Superior temporal gyrus (tissue), 1 donor: ENCODE measurements around the gene MRGPRF.

Experiments used
- DNase-seq: peaks from one replicate; pipeline ENCODE4 v3.0.0-alpha.2; 2016; ENCODE audit errors: extremely low spot score

MRGPRF gene

DNA sequence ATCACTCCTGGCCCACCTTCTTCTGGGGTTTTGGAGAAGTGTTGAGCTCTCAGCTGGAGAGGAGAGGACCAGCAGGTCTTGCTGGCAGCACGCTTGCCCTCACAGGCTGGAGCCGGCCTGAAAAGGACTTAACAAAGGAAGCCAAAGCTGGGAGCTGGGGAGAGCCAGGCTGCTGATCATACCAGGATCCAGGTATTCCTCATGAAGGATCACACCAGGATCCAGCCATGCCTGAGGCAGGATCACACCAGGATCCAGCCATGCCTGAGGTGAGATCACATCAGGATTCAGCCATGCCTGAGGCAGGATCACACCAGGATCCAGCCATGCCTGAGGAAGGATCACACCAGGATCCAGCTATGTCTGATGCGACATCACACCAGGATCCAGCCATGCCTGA is 49.3 kb downstream of the MRGPRF start:
- DNase-seq = no peak

DNA sequence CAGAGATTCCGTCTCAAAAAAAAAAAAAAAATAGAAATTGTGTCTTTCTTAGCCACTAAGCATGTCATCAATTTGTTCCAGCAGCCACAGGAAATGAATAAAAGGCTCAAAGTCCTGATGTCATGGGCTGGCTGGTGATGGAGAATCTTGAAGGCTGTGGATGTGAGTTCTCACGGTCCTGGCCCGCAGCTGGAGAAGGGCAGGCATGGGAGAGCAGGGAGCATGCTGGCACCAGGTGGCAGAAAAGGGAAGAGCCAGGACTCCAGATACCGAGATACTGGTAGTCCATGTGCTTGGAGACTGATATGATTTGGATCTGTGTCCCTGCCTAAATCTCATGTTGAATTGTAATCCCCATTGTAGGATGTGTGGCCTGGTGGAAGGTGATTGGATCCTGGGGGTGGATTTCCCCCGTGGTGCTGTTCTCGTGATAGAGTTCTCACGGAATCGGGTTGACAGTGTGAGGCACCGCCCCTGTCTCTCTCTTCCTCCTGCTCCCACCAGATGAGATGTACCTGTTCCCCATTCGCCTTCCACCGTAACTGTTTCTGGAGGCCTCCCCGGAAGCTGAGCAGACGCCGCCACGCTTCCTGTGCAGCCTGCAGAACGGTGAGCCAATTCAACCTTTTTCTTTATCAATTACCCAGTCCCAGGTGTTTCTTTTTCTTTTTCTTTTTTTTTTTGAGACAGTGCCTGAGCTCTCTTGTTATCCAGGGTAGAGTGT is 50.4 kb downstream of the MRGPRF start:
- no peak for DNase-seq

DNA sequence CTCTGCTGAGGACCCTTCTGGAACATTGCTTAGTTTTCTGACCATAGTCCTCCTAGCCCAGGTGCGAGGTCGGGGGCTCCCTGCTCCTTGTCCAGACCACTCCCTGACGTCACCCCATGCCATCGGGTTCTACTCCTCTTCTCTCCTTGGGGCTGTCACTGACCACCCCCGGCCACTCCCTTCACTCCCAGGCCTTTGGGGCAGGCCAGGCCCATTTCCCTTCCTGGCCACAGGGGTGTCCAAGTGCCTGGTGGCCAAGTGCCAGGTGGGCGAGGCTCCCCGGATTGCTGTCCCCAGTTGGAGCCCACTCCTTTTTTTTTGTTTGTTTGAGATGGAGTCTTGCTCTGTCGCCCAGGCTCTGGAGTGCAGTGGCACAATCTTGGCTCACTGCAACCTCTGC is 51.8 kb downstream of the MRGPRF start:
- no peak for DNase-seq

DNA sequence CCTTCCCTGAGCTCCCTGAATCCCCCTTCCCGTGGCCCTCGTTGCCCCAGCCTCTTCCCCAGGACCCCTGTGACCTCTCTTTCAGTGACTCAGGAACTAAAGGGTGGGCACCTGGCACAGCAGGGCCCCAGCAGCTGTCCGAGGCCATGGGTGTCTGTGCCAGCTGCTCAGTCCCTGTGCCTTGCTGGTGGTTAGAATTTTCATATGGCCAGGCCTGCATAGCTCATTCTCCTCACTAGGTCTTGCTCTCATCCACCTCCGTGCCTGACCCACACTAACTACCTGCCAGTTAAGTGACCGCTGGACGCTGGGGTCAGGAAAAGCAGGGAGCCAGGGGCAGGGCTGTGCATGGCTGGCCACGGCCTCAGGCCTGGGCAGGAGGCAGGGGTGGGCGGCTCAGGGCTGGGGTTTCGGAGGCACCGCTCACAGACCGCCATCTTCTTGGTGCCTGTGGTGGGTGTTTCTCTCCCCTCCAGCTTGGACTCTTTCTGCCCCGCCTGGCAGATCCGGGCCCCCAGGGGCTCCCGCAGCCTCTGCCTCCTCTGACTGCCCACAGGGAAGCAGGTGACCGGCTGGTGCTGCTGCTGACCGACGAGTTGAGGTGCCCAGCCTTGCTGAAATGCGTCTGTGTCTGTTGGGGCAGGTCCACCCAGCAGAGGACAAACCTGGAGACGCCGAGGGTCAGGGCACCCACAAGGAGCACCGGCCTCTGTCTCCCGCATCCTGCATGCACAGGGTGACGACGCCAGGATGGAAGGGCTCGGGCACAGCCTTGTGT is 52.6 kb downstream of the MRGPRF start:
- DNase-seq = no peak

DNA sequence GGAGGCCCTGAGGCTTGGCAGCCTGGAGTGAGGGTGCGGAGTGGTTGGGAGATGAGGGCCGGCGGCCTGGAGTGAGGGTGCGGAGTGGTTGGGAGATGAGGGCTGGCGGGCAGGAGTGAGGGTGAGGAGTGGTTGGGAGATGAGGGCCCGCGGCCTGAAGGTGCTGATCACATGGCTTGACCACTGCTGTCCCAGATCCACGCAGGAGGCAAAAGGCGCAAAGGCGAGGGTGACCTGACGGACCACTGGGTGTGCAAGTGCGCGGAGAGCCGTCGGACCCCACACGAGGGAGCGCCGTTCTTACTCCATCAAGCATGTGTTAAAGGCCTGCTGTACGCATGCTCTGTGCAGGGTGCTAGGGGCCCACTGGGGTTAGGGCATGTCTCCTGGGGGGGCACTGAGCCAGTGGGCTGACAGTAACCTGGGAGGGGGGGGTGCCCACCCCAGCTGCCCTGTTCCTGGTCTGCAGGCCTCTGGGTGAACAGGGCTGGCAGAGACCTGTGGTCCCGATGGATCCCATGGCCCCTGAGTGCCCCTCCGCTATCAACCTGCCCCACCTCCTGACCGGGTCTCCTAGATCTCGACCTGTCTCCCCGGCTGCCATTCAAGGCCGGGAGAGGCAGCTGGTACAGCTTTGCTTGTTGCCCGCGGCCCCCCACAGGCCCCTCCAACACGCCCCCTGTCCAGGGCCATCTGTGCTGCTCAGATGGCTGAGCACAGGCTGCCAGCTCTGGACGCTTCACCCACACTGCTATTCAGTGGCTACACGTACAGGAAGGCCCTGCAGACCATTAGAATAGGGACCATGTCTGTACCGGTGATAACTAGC is 53.4 kb downstream of the MRGPRF start:
- no peak for DNase-seq

DNA sequence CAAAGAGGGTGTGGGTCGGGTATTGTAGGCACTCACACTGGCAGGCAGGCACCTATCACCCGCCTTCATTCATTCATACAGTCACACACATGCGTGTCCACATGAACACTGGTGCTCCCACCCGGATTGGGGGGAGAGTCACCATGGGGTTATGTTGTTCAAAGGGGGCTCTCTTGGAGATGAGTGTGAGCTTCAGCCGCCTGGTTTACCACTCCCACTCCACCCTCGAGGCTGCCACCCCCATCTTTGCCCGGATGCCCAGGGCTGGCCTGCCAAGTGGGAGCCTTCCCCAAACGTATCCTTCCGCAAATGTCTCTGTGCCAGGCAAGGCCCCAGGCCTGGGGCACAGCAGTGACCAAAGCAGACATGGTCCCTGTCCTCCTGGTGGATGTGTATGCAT is 54.8 kb downstream of the MRGPRF start:
- no peak for DNase-seq

DNA sequence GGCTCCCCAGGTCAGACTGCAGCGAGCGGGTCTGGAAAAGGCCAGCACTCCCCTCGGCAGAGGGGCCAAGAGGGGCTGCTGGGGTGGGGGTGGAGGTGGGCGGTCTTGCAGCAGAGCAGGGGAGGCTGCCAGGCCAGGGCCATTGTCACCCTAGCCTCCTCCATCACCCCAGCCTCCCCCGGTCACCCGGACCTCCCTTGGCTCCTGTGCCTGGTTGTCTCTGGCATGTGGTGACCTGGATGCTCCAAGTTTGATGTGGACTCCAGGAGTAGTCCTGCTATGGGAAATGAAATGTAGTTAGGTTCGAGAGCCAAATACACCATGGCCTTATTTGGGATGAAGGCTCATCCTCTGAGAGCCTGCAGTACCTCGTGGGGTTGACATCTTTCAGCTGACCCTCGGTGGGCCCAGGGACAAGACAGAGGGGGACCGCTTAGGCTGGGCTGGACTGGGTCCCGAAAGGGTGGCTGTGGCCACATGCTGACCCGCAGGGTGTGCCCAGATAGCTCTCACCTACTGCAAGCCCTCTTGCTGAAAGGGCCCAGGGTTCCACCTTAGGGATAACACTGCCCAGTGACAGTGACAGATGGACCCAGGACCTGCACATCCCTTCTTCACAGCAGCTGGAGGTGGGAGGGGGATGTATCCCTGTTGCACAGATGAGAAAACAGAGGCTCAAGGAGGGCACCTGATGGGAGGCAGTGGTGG is 56.3 kb downstream of the MRGPRF start:
- DNase-seq = no peak

DNA sequence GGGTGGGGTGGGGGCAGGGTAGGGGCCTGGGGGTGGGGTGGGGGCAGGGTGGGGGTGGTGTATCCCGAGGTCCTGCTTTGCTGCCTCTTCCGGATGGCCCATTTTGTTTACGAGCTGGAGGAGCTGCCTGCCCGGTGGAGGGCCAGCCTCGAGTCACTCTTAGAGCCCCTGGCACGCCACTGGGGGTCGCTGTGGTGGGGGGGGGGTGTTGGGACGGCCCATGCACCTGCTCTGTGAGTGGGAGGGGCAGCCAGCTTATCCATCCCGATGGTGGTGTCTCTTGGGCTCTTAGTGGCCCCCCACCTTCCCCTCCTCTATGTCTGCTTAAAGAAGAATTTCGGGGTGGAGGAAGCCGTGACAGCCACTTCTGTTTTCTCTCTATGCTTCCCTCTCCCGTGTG is 56.9 kb downstream of the MRGPRF start:
- no peak for DNase-seq

DNA sequence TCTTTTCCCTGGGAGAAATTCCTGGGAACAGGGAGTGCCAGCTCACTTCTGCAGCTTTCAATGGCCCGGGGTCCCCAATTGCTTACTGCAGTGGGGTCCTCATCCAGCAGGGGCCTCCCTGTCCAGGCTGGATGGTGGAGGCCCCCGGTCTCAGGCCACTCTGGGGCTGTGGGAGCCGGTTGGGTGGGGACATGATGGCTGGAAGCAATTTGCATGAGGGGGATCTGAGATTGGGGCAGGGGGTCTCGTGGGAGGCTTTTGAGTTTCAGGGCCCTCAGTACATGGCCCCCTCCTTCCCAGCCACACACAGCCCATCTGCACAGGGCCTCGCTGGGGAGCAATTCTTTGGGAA is 57.5 kb downstream of the MRGPRF start:
- DNase-seq = no peak

DNA sequence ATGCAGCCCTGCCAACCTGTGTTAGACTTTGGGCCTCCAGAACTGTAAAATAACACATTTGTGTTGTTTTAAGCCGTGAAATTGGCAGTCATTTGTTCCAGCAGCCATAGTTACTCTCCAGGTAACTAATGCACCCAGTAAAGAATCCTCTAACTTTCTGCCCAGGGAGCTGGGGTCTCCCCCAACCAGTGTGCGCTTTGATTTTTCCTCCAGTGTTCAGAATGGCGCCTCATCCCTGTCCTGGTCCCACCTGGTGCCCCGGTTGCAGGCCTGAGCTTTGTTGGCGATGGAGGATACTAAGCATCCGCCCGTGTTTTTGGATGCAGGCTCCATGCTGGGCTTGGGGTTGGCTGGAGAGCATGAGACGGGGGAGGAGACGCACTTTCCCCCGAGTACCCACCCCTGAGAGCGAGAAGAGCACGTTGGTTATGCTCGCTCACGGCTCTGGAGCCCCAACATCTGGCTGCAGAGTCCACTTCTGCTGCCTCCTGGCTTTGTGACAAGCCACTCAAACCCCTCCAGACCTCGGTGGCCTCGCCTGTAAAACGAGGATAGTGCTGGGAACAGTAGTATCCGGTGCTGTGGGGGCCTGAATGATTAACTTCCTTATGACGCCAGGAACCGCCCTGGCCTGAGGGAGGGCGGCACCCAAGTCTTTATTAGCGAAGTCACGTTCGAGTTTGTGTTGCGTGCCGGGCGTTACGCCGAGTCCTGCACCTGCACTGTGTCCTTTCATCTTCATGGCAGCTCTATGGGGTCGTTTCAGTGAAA is 58.0 kb downstream of the MRGPRF start:
- no peak for DNase-seq
